Breast epithelium (tissue), 3 donors: Measurements from ENCODE around the gene ANKRD16.

Experiments used
- CTCF ChIP-seq, 3 donors: fragments of 450-650 bp; IDR thresholded peaks; one replicate each; pipeline ENCODE4 v1.5.1; 2016 to 2017; ENCODE audit warnings: antibody characterized with exemption in 3 of 3, mild to moderate bottlenecking in 3 of 3, moderate library complexity in 3 of 3
- POLR2A ChIP-seq: fragments of 450-650 bp; IDR thresholded peaks from one replicate; pipeline ENCODE4 v1.6.1; 2016; ENCODE audit warnings: antibody characterized with exemption, mild to moderate bottlenecking, moderate library complexity
- POLR2AphosphoS5 ChIP-seq, 3 donors: sonication (generic); formaldehyde crosslinking; IDR thresholded peaks; one replicate each; pipeline ENCODE4 v1.6.1; 2017; ENCODE audit warnings: antibody characterized with exemption in 3 of 3

GRCh38 chr10:5871596-5871995 lies 18.1 kb downstream of the ANKRD16 start:
- TF ChIP-seq CTCF (IDR thresholded peaks at IDR 0.05) (no peak), POLR2AphosphoS5 (IDR thresholded peaks at IDR 0.05) (no peak), POLR2A (no peak)
